ENCODE measurements around the gene FERMT3.

Gene FERMT3

DNA sequence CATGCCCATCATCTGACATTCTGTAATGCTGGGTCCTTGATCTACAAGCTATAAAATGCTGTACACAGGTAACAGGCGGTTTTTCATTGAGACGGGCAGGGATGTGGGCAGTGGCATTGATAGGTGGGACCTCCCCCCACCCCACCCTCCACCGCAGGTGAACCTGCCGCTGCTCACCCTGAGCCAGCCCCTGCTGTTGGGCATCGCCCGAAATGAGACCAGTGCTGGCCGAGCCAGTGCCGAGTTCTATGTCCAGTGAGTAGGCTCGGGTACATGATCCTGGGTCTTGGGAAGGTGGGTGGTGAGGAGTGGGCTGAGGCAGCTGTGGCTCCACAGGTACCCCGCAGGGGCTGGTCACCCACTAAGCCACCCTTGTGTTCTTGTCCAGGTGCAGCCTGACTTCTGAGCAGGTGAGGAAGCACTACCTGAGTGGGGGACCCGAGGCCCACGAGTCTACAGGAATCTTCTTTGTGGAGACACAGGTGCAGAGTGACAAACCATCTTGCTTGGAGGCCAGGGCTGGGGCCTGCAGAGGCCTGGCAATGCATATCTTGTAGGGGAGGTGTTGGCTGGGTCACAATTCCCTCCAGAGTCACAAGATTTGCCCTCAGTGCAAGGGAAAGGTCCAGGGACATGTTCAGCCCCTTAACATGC is 22.7 kb downstream of the FERMT3 start:
- no peaks in the 10 kb centered on the region for H4K20me1 ChIP-seq (ENCODE audit: control insufficient read depth, insufficient read depth, low read depth, low read length)
- TF ChIP-seq EZH2phosphoT487 (IDR thresholded peaks at IDR 0.05; ENCODE audit: borderline replicate concordance, low read length), result no peak
- TF ChIP-seq, protein P1, sequence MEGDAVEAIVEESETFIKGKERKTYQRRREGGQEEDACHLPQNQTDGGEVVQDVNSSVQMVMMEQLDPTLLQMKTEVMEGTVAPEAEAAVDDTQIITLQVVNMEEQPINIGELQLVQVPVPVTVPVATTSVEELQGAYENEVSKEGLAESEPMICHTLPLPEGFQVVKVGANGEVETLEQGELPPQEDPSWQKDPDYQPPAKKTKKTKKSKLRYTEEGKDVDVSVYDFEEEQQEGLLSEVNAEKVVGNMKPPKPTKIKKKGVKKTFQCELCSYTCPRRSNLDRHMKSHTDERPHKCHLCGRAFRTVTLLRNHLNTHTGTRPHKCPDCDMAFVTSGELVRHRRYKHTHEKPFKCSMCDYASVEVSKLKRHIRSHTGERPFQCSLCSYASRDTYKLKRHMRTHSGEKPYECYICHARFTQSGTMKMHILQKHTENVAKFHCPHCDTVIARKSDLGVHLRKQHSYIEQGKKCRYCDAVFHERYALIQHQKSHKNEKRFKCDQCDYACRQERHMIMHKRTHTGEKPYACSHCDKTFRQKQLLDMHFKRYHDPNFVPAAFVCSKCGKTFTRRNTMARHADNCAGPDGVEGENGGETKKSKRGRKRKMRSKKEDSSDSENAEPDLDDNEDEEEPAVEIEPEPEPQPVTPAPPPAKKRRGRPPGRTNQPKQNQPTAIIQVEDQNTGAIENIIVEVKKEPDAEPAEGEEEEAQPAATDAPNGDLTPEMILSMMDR (IDR thresholded peaks at IDR 0.05; ENCODE audit: low read depth, low read length, poor library complexity, severe bottlenecking), result no peak
- no peaks in the 10 kb centered on the region for H3K9me3 ChIP-seq (ENCODE audit: control insufficient read depth, insufficient read depth, low read length)
- H3K4me2 ChIP-seq (ENCODE audit: low read length), result peak overlapping the region; percentile 97
- no peaks in the 10 kb centered on the region for H3K27me3 ChIP-seq (ENCODE audit: control insufficient read depth, low read length)
- H3K79me2 ChIP-seq (ENCODE audit: control insufficient read depth, low read length), result peaks cover 46% of the 10 kb centered on the region
- peaks cover 22% of the 10 kb centered on the region for H3K36me3 ChIP-seq (ENCODE audit: control insufficient read depth, low read length)
- peaks cover 82% of the 10 kb centered on the region for H3K4me1 ChIP-seq (ENCODE audit: control insufficient read depth, low read length)
- peak overlapping the region; percentile 89 for H3K4me3 ChIP-seq (ENCODE audit: low read length)
- H3F3A ChIP-seq (ENCODE audit: control insufficient read depth, insufficient read depth), result peaks cover 24% of the 10 kb centered on the region
- H3K27ac ChIP-seq (ENCODE audit: low read depth, low read length), result peak overlapping the region; percentile 94
- H3K9me2 ChIP-seq (replicated peaks; ENCODE audit: control insufficient read depth, low read length), result no peaks in the 10 kb centered on the region

GRCh38 chr11:64229744-64230170 is 23.2 kb downstream of the FERMT3 start:
- Histone ChIP-seq H3K4me2 (ENCODE audit: low read length) (peak overlapping the region; percentile 97), H3K9me3 (ENCODE audit: control insufficient read depth, insufficient read depth, low read length) (no peaks in the 10 kb centered on the region), H3K36me3 (ENCODE audit: control insufficient read depth, low read length) (peaks cover 16% of the 10 kb centered on the region), H3K79me2 (ENCODE audit: control insufficient read depth, low read length) (peaks cover 46% of the 10 kb centered on the region), H3K9me2 (replicated peaks; ENCODE audit: control insufficient read depth, low read length) (no peaks in the 10 kb centered on the region), H4K20me1 (ENCODE audit: control insufficient read depth, insufficient read depth, low read depth, low read length) (no peaks in the 10 kb centered on the region), H3K27ac (ENCODE audit: low read depth, low read length) (peak overlapping the region; percentile 94), H3K4me1 (ENCODE audit: control insufficient read depth, low read length) (peaks cover 76% of the 10 kb centered on the region), H3K27me3 (ENCODE audit: control insufficient read depth, low read length) (no peaks in the 10 kb centered on the region), H3K4me3 (ENCODE audit: low read length) (peak overlapping the region; percentile 89), H3F3A (ENCODE audit: control insufficient read depth, insufficient read depth) (peaks cover 24% of the 10 kb centered on the region)
- TF ChIP-seq, protein P1 (IDR thresholded peaks at IDR 0.05; ENCODE audit: low read depth, low read length, poor library complexity, severe bottlenecking), result no peak
- TF ChIP-seq EZH2phosphoT487 (IDR thresholded peaks at IDR 0.05; ENCODE audit: borderline replicate concordance, low read length), result no peak

DNA sequence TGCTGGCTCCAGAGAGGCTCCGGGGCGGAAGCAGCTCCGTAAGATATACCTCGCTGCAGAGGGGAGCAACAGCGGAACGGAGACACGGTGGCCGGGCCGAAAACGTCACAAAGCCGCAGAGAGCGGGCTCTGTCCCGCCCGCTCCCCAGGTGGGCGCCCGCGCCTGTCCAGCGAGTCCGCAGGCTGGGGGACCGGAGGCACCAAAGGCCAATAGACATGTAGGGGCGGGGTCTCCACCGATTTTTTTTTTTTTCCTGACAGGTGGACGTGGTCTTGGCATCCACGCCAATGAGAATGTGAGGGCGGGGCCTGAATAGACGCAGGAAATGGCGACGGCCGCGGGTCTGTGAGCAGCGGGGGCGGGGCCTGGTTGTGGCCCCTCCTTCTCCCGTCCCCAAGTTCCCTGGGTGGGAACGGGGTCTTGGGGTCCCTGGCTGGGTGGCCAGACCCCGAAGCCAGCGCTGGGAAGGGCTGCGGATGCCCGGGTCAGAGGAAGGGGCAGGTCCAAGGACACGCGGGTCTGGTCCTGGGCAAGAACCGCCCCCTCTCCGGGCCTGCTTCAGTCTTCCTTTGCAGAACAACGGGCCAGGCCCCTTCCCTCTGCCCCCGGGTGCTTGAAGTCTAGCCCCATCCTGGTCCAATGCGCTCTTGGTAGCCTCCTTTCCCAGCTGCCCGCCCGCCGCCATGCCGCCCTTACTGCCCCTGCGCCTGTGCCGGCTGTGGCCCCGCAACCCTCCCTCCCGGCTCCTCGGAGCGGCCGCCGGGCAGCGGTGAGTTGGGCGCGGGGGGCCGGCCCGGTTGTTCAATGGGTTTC is 23.9 kb downstream of the FERMT3 start, which contains the start of gene DNAJC4:
TSS of gene DNAJC4 (plus strand) at position 378 of the 814 bp plus-strand sequence. CDS start at position 685, 307 bp downstream.
- peak within 1 kb of the TSS; percentile 89 for H3K4me3 ChIP-seq (ENCODE audit: low read length)
- TF ChIP-seq, protein P1 (IDR thresholded peaks at IDR 0.05; ENCODE audit: low read depth, low read length, poor library complexity, severe bottlenecking), result no peak
- no peak for TF ChIP-seq EZH2phosphoT487 (IDR thresholded peaks at IDR 0.05; ENCODE audit: borderline replicate concordance, low read length)
- H3K27ac ChIP-seq (ENCODE audit: low read depth, low read length), result peak within 1 kb of the TSS; percentile 94

More for the DNA sequence above, 23.9 kb downstream of the FERMT3 start, which contains the start of gene DNAJC4:
- Histone ChIP-seq H3K9me2 (replicated peaks; ENCODE audit: control insufficient read depth, low read length) (no peaks in the 10 kb centered on the region), H3K36me3 (ENCODE audit: control insufficient read depth, low read length) (peaks cover 14% of the 10 kb centered on the region), H4K20me1 (ENCODE audit: control insufficient read depth, insufficient read depth, low read depth, low read length) (no peaks in the 10 kb centered on the region), H3K79me2 (ENCODE audit: control insufficient read depth, low read length) (peaks cover 46% of the 10 kb centered on the region), H3F3A (ENCODE audit: control insufficient read depth, insufficient read depth) (peaks cover 24% of the 10 kb centered on the region), H3K4me1 (ENCODE audit: control insufficient read depth, low read length) (peaks cover 75% of the 10 kb centered on the region), H3K4me2 (ENCODE audit: low read length) (peak within 1 kb of the TSS; percentile 97), H3K27me3 (ENCODE audit: control insufficient read depth, low read length) (no peaks in the 10 kb centered on the region), H3K9me3 (ENCODE audit: control insufficient read depth, insufficient read depth, low read length) (no peaks in the 10 kb centered on the region)
